HepG2 (cell line): ENCODE data around the gene ARHGAP45. TPM values are rescaled to one million over a fixed set of nuclear protein-coding genes. Genes with fewer than 3 reads are reported as not detected.

Experiments
- ATAC-seq: fragments of 200-7000 bp; cut with Tn5 transposase; 3 replicates; pipeline ENCODE4 v1.9.1; 2020; ENCODE audit warnings: mild to moderate bottlenecking, moderate library complexity
- BruUV-seq: library from RNA; stranded (reverse); fragments of 400-500 nt; replicated peaks from 2 replicates; lab custom pipeline; 2021; lab: Mats Ljungman, UMichigan
- CTCF ChIA-PET: fragments of 300-600 bp; formaldehyde crosslinking; extraction: SDS; loops from one replicate; lab custom pipeline; 2021; ENCODE audit warnings: low total read pairs, inconsistent platforms, low intra/inter-chr PET ratio; lab: Yijun Ruan, JAX
- POLR2A ChIA-PET: fragments of 350-600 bp; sonication (Branson Sonifier 250); formaldehyde crosslinking; loops from one replicate; lab custom pipeline; 2020; ENCODE audit warnings: antibody characterized with exemption, inconsistent platforms; lab: Yijun Ruan, JAX
- DNase-seq: peaks from one replicate; pipeline ENCODE4 v3.0.0-alpha.2; 2015; ENCODE audit warnings: low spot score
- FAIRE-seq: peaks from 3 replicates; lab custom pipeline; 2011; peaks lifted over from hg19 to GRCh38; lab: Jason Lieb, UNC
- H2AFZ ChIP-seq: one replicate; pipeline ENCODE4 v1.6.1; 2011; ENCODE audit warnings: low read length, inconsistent platforms
- H3K27ac ChIP-seq: fragments of 300-600 bp; 3 replicates; pipeline ENCODE4 v1.8.0; 2011; ENCODE audit warnings: mixed run types, mild to moderate bottlenecking, mixed read lengths, low read length, inconsistent platforms; ENCODE audit not compliant: insufficient read depth; ENCODE audit errors: extremely low read length
- H3K27me3 ChIP-seq, 2 experiments: fragments of 200-600 bp in 1 of 2; 2 replicates in 1 of 2; 3 replicates in 1 of 2; pipeline versions ENCODE4 v1.6.0 to v1.8.0; 2011; ENCODE audit warnings: low read length in 2 of 2, mild to moderate bottlenecking in 2 of 2, moderate library complexity in 2 of 2, inconsistent platforms in 1 of 2; ENCODE audit not compliant: insufficient read depth in 2 of 2, control insufficient read depth in 1 of 2
- H3K36me3 ChIP-seq, 2 experiments: fragments of 200-600 bp in 1 of 2; replicated peaks in 1 of 2; 2 replicates in 1 of 2; 3 replicates in 1 of 2; pipeline versions ENCODE4 v1.5.1 to v1.8.0; 2011; ENCODE audit warnings: low read length in 2 of 2, inconsistent platforms in 1 of 2; ENCODE audit not compliant: insufficient read depth in 2 of 2, control insufficient read depth in 1 of 2
- H3K4me1 ChIP-seq: 2 replicates; pipeline ENCODE4 v1.5.1; 2012; ENCODE audit warnings: low read length, inconsistent platforms; ENCODE audit not compliant: insufficient read depth
- H3K4me2 ChIP-seq: 2 replicates; pipeline ENCODE4 v1.6.0; 2011; ENCODE audit warnings: low read depth, low read length, inconsistent platforms
- H3K4me3 ChIP-seq, 3 experiments: fragments of 200-600 bp in 1 of 3; sonication (generic), shearing (Covaris generic) in 1 of 3; replicated peaks in 1 of 3; 2 replicates each; pipeline ENCODE4 v1.5.1; 2011 to 2016; ENCODE audit warnings: low read length in 3 of 3, inconsistent platforms in 2 of 3, low read depth in 2 of 3, mild to moderate bottlenecking in 2 of 3, control low read depth in 1 of 3, mixed read lengths in 1 of 3; ENCODE audit not compliant: insufficient read depth in 1 of 3
- H3K79me2 ChIP-seq: one replicate; pipeline ENCODE4 v1.6.1; 2011; ENCODE audit warnings: low read length, inconsistent platforms; ENCODE audit not compliant: insufficient read depth
- H3K9ac ChIP-seq: 2 replicates; pipeline ENCODE4 v1.6.0; 2011; ENCODE audit warnings: mild to moderate bottlenecking, low read depth, low read length, inconsistent platforms; ENCODE audit not compliant: insufficient read depth
- H3K9me3 ChIP-seq: 2 replicates; pipeline ENCODE4 v1.5.1; 2012; ENCODE audit warnings: mild to moderate bottlenecking, low read length
- H4K20me1 ChIP-seq: 2 replicates; pipeline ENCODE4 v1.6.0; 2011; ENCODE audit warnings: inconsistent platforms, mild to moderate bottlenecking, low read length, moderate library complexity; ENCODE audit not compliant: insufficient read depth
- GTF3A ChIP-seq: sonication (generic); formaldehyde crosslinking; conservative IDR thresholded peaks from 2 replicates; pipeline ENCODE4 v1.4.0; 2020; ENCODE audit warnings: mild to moderate bottlenecking, missing genetic modification reagents
- KLF6 ChIP-seq: IDR thresholded peaks from 2 replicates; pipeline ENCODE4 v1.8.0; 2016; ENCODE audit warnings: missing biosample characterization, missing genetic modification reagents
- MAFG ChIP-seq: sonication (generic); formaldehyde crosslinking; IDR thresholded peaks from 2 replicates; pipeline ENCODE4 v1.5.1; 2020; ENCODE audit warnings: mild to moderate bottlenecking, missing genetic modification reagents
- NFYB ChIP-seq: sonication (generic); formaldehyde crosslinking; IDR thresholded peaks from 2 replicates; pipeline ENCODE4 v1.4.0; 2020; ENCODE audit warnings: missing genetic modification reagents
- NFYC ChIP-seq: IDR thresholded peaks from 2 replicates; pipeline ENCODE4 v1.6.1; 2016; ENCODE audit warnings: missing genetic modification reagents, missing compliant biosample characterization
- TIGD3 ChIP-seq: sonication (generic); formaldehyde crosslinking; IDR thresholded peaks from 2 replicates; pipeline ENCODE4 v1.5.1; 2020; ENCODE audit warnings: mild to moderate bottlenecking, missing genetic modification reagents, borderline replicate concordance
- ZBTB38 ChIP-seq: sonication (generic); formaldehyde crosslinking; IDR thresholded peaks from 2 replicates; pipeline ENCODE4 v1.5.1; 2020; ENCODE audit warnings: mild to moderate bottlenecking, missing genetic modification reagents
- ZNF616 ChIP-seq: sonication (generic); formaldehyde crosslinking; IDR thresholded peaks from 2 replicates; pipeline ENCODE4 v1.5.0; 2020; ENCODE audit warnings: low read depth, mild to moderate bottlenecking, missing genetic modification reagents
- WGBS: methylation state at CpG from one replicate; pipeline ENCODE4 v1.1.6; 2017; ENCODE audit warnings: low lambda C conversion rate; 5-methylcytosine and 5-hydroxymethylcytosine counted together
- in situ Hi-C: cut with HindIII; loops from 2 replicates; pipeline ENCODE4 v1.10.0; 2017; ENCODE audit warnings: low pct_unique_long_range_greater_than_20kb; ENCODE audit not compliant: extremely low pct_ligation_motif_present
- intact Hi-C: fragments of 100-400 bp; cut with micrococcal nuclease; formaldehyde crosslinking; loops from one replicate; pipeline ENCODE4 v1.10.0; 2022; ENCODE audit not compliant: unreplicated experiment
- polyA plus RNA-seq, 8 experiments: library from polyadenylated mRNA; depleted of rRNA in 3 of 8; stranded (reverse) in 7 of 8; unstranded in 1 of 8; fragments of >200 nt; fragmentation: Illumina TruSeq in 4 of 8; extraction: Trizol in 4 of 8; gene quantifications; 2 replicates each; pipeline versions ENCODE4 v1.2.1 to v1.2.3, GENCODE V29; 2011 to 2016; ENCODE audit warnings: low read depth in 4 of 8, missing spikeins in 1 of 8, mixed read lengths in 1 of 8; ENCODE audit not compliant: insufficient read depth in 1 of 8
- total RNA-seq, 5 experiments: library from RNA; depleted of rRNA; stranded (reverse); fragments of >200 nt; fragmentation: Illumina TruSeq; extraction: Trizol; gene quantifications; 2 replicates each; pipeline ENCODE4 v1.2.3, GENCODE V29; 2016; ENCODE audit warnings: low read depth in 1 of 5
- TF ChIP-seq, protein P1 (sequence below): sonication (generic); formaldehyde crosslinking; IDR thresholded peaks from 2 replicates; pipeline ENCODE4 v1.4.0; 2020; ENCODE audit warnings: missing genetic modification reagents
- TF ChIP-seq, protein P2 (sequence below): sonication (generic); formaldehyde crosslinking; IDR thresholded peaks from 2 replicates; pipeline ENCODE4 v1.9.0; 2021; ENCODE audit warnings: mild to moderate bottlenecking, missing genetic modification reagents

The ARHGAP45 gene
- total and polyA plus RNA-seq, 2 of the 13 experiments (the other 11 are each of a cell fraction or from before 2014, with no cell fraction given) = 0.84 to 32.0 TPM

DNA sequence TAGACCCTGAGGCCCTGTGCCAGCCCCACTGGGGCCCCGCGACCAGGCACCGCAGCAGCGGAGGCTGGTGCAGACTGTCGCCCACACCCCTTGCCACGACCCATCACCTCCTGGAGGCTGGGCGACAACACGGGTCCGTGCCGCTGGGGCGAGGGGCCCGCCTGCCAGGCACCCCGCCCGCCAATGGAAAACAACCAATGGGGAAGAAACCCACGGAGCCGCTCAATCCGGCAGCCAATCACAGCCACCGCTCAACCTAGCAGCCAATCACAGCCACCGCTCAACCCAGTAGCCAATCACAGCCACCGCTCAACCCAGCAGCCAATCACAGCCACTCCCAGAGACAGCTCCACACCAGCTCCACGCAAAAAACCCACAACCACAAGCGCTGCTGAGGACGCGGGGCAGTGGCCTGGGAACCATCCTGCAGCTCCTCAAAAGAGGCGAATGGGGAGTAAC lies 66.5 kb downstream of the ARHGAP45 start:
- no peak overlapping the region for H2AFZ ChIP-seq
- H4K20me1 ChIP-seq = no peaks in the 10 kb centered on the region
- in situ Hi-C loops (no loop called here), intact Hi-C loops (no loop called here)
- H3K4me1 ChIP-seq = peaks cover 16% of the 10 kb centered on the region; the same call in 1 of the 2 replicates
- no TSS peak for BruUV-seq
- WGBS = 97% methylated on average over 25 of the region's 25 CpGs
- peaks cover 1 to 6% of the 10 kb centered on the region in 2 experiments; a peak in 2 of 5 replicates for H3K36me3 ChIP-seq
- H3K9ac ChIP-seq = no peak overlapping the region
- POLR2A ChIA-PET = interaction anchor here (0.8 kb wide), 2 partner anchors 20 to 136 kb away, joined by 3 read pairs; partner anchors contain the start of gene CIRBP
- CTCF ChIA-PET = no interaction called here
- no peak for FAIRE-seq
- no peak overlapping the region for H3K4me2 ChIP-seq
- ATAC-seq = peak; percentile 13; the same call in 1 of the 3 replicates
- no peaks in the 10 kb centered on the region for H3K9me3 ChIP-seq
- H3K27ac ChIP-seq = no peak overlapping the region
- peaks cover 2% of the 10 kb centered on the region for H3K79me2 ChIP-seq
- DNase-seq = no peak
- H3K4me3 ChIP-seq = no peak overlapping the region
- H3K27me3 ChIP-seq = no peaks in the 10 kb centered on the region
- TF ChIP-seq NFYC (CRISPR knock-in tag) (peak; percentile 59), TIGD3 (CRISPR knock-in tag) (no peak), ZBTB38 (CRISPR knock-in tag) (peak; percentile 17; the same call in 1 of the 2 replicates), GTF3A (CRISPR knock-in tag) (no peak), MAFG (CRISPR knock-in tag) (no peak), KLF6 (CRISPR knock-in tag) (no peak), ZNF616 (CRISPR knock-in tag) (no peak), NFYB (CRISPR knock-in tag) (peak; percentile 63)
- TF ChIP-seq, protein P1, sequence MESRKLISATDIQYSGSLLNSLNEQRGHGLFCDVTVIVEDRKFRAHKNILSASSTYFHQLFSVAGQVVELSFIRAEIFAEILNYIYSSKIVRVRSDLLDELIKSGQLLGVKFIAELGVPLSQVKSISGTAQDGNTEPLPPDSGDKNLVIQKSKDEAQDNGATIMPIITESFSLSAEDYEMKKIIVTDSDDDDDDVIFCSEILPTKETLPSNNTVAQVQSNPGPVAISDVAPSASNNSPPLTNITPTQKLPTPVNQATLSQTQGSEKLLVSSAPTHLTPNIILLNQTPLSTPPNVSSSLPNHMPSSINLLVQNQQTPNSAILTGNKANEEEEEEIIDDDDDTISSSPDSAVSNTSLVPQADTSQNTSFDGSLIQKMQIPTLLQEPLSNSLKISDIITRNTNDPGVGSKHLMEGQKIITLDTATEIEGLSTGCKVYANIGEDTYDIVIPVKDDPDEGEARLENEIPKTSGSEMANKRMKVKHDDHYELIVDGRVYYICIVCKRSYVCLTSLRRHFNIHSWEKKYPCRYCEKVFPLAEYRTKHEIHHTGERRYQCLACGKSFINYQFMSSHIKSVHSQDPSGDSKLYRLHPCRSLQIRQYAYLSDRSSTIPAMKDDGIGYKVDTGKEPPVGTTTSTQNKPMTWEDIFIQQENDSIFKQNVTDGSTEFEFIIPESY (CRISPR knock-in tag) = peak; percentile 45; the same call in 1 of the 2 replicates
- TF ChIP-seq, protein P2, sequence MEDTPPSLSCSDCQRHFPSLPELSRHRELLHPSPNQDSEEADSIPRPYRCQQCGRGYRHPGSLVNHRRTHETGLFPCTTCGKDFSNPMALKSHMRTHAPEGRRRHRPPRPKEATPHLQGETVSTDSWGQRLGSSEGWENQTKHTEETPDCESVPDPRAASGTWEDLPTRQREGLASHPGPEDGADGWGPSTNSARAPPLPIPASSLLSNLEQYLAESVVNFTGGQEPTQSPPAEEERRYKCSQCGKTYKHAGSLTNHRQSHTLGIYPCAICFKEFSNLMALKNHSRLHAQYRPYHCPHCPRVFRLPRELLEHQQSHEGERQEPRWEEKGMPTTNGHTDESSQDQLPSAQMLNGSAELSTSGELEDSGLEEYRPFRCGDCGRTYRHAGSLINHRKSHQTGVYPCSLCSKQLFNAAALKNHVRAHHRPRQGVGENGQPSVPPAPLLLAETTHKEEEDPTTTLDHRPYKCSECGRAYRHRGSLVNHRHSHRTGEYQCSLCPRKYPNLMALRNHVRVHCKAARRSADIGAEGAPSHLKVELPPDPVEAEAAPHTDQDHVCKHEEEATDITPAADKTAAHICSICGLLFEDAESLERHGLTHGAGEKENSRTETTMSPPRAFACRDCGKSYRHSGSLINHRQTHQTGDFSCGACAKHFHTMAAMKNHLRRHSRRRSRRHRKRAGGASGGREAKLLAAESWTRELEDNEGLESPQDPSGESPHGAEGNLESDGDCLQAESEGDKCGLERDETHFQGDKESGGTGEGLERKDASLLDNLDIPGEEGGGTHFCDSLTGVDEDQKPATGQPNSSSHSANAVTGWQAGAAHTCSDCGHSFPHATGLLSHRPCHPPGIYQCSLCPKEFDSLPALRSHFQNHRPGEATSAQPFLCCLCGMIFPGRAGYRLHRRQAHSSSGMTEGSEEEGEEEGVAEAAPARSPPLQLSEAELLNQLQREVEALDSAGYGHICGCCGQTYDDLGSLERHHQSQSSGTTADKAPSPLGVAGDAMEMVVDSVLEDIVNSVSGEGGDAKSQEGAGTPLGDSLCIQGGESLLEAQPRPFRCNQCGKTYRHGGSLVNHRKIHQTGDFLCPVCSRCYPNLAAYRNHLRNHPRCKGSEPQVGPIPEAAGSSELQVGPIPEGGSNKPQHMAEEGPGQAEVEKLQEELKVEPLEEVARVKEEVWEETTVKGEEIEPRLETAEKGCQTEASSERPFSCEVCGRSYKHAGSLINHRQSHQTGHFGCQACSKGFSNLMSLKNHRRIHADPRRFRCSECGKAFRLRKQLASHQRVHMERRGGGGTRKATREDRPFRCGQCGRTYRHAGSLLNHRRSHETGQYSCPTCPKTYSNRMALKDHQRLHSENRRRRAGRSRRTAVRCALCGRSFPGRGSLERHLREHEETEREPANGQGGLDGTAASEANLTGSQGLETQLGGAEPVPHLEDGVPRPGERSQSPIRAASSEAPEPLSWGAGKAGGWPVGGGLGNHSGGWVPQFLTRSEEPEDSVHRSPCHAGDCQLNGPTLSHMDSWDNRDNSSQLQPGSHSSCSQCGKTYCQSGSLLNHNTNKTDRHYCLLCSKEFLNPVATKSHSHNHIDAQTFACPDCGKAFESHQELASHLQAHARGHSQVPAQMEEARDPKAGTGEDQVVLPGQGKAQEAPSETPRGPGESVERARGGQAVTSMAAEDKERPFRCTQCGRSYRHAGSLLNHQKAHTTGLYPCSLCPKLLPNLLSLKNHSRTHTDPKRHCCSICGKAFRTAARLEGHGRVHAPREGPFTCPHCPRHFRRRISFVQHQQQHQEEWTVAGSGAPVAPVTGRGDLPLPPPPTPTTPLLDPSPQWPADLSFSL = no peak
